Hypothalamus (tissue), 51 donors: ENCODE data around the gene PACRG.

Experiments used
- DNase-seq, 51 donors: peaks; one replicate each; lab custom pipeline; 2025; lab: John Stamatoyannopoulos, UW

The PACRG gene

DNA sequence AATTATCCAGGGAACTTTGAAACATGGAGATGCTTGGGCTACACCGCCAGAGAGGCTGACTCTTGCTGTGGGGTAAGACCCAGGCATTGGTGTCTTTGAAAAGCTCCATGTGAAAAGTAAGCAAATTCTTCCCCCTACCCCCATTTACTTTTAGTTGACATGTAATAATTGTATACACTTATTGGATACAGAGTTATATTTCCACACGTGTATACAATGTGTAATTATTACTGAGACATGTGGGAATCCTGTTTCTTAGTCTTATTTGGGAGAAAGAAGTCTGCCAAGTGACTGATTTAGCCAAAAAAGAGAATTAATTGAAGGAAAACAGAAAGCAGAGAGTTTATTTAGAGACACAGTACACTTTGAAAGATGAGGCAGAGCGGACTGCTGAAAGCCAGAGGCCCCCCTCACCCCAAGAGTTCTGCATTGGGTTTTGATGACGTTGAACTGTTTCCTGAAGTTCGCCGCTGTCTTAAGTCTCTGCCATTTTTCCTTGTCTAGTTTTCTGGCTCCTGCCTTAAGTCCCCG, 193.8 kb downstream of the PACRG start:
- DNase-seq, result no peak

GRCh38 chr6:162922563-162923166, 194.9 kb downstream of the PACRG start:
- no peak for DNase-seq

- no peak for DNase-seq
Measured at GRCh38 chr6:162934844-162935243, 207.1 kb downstream of the PACRG start.

- peak in 16 of 51 donors; percentile 2 to 40 (median 12) for DNase-seq
Measured at GRCh38 chr6:162940426-162940825, 212.7 kb downstream of the PACRG start.

GRCh38 chr6:162941128-162941527, 213.4 kb downstream of the PACRG start:
- peak in 3 of 51 donors; percentile 6 to 19 (median 18) for DNase-seq

- DNase-seq, result peak in 1 of 51 donors; percentile 11
Measured at GRCh38 chr6:162942866-162943265, 215.1 kb downstream of the PACRG start.

- no peak for DNase-seq
Measured at GRCh38 chr6:162943369-162943768, 215.6 kb downstream of the PACRG start.

DNA sequence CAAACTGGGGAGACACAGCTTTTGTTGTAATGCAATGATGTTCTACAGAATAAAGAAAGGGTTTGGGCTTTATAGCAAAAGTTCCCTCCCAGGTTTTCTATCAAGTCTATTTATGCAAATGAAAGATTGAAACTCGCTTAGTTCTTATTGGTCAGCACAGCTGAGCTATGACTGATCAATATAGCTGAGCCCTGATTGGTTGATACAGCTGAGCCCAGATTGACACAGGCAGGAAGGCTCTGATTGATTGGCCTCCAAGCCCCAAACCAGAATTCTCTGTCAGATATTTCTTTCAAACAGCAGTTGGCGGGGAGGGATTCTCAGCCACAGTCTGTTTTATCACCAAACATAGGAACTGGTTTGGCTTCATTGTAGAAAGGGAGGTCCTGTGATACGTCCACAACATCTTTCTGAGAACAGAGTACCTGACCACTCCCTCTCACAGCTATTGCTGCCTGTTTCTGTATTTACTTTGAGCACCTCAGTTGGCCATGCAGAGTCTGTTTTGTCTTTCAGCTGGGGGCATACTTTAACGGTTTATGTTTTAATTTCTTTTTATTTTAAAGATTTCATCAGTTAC, 223.5 kb downstream of the PACRG start:
- no peak for DNase-seq

DNA sequence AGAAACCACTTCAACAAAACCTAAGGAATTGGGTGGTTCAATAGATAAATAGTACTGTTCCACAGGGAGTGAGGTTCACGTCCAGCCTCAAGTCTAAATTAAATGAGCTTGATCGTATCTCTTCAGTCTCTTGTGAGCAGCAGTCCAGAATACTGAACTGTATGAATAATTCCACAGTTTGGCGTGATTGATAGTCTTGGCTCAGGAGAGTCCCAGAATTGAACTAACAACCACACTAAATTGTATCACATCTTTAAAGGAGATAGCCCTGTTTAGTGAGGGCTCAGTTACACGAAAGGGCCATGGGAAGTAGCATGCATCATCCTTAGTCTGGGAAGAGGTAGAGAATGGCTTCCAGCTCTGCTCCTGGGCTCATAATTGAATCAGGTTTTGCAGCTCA, 224.6 kb downstream of the PACRG start:
- DNase-seq, result no peak

DNA sequence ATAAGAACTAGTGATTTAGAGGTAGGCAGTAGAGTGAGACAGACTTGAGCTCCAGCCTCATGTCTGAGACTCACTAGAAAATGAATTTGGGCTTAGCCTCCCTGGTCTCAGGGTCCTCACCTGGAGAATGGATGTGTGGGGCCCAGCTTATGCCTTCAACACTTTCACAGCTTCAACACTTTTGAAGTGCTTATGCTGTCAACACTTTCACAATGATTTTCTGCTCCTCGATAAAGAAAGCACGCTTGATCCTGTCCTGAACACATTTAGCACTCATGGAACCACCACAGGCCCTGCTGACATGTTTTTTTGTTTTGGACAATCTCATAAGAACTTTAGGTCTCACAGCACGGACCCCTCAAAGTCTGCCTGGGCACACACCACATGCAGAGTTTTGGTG, 229.3 kb downstream of the PACRG start:
- DNase-seq, result no peak

DNA sequence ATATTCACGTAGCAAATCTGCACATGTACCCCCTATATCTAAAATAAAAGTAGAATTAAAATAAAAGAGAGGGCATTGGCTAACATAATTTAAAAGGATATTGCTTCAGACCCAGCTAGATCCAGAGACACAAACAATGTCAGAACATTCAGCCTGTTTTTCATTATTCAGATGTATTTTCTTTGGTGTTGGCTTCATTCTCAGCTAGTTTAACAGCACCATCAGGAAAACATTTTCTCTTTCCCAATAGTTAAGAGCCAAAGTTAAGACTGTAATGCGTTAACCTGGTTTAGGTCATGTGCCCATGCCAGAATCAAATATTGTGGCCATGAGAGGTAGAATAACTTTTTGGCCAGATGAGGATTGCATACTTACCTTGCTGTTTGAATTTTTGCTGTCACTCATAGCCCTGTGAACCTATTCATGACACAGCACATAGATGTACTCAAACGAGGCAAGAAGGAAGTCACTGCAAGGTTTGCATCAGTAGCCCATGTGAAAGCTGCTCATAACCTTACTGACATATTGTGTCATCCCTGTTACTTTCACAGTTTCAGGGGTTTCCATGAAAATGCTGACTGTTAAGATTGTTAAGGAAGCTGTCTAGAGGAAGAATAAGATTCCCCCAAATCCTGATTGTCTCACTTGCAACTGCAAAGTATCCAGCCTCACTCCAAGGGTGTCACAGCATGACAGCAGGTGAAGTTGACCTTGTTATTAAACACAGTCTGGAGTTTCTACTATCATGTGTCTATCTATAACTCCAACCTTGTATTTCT, 233.1 kb downstream of the PACRG start:
- DNase-seq, result no peak

DNA sequence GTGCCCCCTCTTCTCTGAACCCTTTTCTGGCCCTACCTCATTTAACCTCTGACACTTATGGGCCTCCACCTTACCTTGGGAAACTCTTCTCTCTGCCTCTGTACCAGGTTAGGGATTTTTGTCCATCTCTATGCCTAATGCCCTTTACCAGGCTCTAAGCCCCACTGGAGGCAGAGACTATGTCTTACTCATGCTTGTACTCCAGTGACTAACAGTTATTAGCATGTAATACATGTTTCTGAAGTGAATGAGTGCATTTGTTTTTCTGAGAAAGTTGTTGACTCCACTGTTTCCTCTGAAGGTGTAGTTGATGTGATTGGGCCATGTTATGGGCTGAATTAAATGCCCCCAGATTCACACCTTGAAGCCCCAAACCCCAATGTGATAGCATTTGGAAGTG, 234.3 kb downstream of the PACRG start:
- DNase-seq, result no peak

GRCh38 chr6:162963861-162964260, 236.1 kb downstream of the PACRG start:
- no peak for DNase-seq

- peak in 1 of 51 donors; percentile 14 for DNase-seq
Measured at GRCh38 chr6:162964488-162965140, 236.8 kb downstream of the PACRG start.

DNA sequence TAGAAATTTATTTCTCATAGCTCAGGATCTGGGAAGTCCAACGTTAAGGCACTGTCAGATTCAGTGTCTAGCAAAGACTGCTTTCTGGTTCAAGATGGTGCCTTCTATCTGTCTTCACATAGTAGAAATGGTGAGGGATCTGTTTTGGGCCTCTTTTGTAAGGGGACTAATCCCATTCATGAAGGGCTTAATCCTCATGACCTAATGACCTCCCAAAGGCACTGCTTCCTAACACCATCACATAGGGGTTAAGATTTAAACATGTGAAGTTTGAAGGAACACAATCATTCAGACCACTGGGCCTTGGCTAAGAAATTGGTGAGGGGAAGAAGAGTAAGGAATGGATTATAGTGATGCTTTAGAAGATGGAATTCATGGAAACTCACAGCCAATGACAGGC, 237.6 kb downstream of the PACRG start:
- no peak for DNase-seq

- no peak for DNase-seq
Measured at GRCh38 chr6:162970246-162970645, 242.5 kb downstream of the PACRG start.

GRCh38 chr6:162971356-162971755, 243.6 kb downstream of the PACRG start:
- no peak for DNase-seq

- DNase-seq, result no peak
Measured at GRCh38 chr6:162973151-162973872, 245.5 kb downstream of the PACRG start.

DNA sequence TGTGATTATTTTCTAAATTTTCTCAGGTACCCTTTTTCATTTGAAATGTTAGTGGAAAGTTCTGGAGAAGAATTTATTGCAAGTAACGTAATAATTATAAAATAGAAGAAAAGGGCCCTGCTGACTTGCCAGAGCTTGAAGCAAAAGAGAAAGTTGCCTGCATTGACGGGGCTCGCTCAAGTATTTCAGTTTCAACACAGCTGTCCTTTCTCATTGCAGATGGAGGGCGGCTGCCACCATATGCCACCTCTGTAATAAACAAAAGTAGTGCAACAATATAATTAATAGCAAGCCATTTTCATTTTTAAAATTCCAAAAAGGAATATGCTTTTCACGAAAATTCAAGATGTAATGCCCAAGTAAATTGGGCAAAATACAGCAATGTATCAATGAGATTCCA, 246.2 kb downstream of the PACRG start:
- DNase-seq, result peak in 3 of 51 donors; percentile 8 to 15 (median 9)

DNA sequence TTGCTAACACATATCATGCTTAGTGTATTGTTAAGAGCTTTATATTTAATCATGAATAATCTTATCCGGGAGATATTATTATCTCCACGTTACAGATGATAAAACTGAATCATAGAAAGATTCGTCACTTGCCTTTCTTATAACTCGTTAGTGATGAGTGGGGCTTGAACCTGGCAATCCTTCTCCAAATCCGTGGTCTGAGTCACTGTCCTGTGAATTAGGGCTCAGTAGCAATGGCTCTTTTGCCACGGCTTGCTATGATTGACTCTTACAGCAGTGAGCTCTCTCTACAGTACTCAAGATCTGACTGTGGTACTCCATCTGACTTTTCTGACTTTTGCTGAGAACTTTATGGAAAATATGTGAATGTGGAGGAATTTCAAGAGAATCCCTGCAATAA, 246.9 kb downstream of the PACRG start:
- peak in 1 of 51 donors; percentile 26 for DNase-seq
